GM18511 (cell line): ENCODE results near the gene SLITRK4.

Experiments used
- ATAC-seq: cut with Tn5 transposase; IDR thresholded peaks from one replicate; pipeline ENCODE4 v1.9.1; 2021; ENCODE audit warnings: mild to moderate bottlenecking, moderate library complexity; ENCODE audit not compliant: unreplicated experiment

SLITRK4 gene, protein sequence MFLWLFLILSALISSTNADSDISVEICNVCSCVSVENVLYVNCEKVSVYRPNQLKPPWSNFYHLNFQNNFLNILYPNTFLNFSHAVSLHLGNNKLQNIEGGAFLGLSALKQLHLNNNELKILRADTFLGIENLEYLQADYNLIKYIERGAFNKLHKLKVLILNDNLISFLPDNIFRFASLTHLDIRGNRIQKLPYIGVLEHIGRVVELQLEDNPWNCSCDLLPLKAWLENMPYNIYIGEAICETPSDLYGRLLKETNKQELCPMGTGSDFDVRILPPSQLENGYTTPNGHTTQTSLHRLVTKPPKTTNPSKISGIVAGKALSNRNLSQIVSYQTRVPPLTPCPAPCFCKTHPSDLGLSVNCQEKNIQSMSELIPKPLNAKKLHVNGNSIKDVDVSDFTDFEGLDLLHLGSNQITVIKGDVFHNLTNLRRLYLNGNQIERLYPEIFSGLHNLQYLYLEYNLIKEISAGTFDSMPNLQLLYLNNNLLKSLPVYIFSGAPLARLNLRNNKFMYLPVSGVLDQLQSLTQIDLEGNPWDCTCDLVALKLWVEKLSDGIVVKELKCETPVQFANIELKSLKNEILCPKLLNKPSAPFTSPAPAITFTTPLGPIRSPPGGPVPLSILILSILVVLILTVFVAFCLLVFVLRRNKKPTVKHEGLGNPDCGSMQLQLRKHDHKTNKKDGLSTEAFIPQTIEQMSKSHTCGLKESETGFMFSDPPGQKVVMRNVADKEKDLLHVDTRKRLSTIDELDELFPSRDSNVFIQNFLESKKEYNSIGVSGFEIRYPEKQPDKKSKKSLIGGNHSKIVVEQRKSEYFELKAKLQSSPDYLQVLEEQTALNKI

DNA sequence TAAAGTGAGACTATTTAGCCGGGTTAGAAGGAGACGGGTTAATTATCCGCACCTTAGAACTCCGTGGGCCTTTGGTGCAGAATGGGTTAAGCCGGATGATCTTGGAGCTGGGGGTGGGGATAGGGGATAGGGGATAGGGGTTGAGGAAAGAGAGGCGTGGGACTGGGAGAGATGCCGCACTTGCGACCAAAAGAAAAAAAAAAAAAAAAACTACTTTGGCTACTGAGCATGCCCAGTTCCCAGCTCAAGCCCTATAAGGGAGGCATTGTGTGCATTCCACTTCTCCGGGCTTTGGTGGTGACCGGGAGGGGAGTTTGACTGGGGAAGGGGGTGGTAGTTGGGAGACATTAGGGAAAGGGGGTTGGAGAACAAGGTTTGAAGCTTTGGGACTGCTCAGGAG, at the start of gene SLITRK4:
Gene SLITRK4, minus strand, starts transcription at position 187 of the 400 bp plus-strand sequence. CDS start 4,993 bp downstream, outside the sequence.
- no peak for ATAC-seq

DNA sequence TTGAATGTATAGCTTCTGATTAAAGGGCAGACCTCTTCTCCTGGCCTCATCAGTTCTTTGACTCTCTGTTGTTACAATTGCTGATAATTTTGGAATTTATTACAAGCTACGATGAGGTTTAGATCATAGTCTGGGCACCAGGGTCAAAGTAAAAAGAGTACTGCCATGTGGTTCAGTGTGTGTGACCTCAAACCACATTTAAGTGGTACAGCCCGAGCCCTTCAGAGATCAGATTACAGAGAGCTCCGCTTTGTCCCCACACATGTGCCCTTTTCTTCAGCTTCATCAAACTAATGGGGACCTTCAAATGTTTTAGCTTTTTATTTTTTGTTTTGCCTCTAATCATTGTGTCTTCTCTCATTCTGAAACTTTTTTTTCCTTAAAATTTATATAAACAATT, 47.6 kb upstream of the SLITRK4 start:
- no peak for ATAC-seq

DNA sequence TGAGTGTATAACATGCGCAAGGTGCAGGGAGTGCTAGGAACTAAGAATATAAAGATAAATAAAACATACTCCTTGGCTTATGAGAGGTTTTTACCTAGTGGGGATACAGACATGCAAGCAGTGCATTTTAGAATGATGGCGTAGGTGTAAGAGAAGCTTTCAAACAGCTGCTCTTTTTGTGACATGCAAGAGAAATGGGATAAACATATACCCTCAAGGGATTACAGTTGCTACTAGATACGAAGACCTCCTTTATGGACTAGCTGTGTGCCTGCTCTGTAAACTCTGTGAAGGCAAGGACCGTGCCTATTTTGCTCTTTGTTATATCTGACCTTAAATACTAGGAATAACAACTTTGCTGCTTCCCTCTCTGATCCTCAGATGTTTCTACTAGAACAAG, 39.0 kb upstream of the SLITRK4 start:
- ATAC-seq = no peak

DNA sequence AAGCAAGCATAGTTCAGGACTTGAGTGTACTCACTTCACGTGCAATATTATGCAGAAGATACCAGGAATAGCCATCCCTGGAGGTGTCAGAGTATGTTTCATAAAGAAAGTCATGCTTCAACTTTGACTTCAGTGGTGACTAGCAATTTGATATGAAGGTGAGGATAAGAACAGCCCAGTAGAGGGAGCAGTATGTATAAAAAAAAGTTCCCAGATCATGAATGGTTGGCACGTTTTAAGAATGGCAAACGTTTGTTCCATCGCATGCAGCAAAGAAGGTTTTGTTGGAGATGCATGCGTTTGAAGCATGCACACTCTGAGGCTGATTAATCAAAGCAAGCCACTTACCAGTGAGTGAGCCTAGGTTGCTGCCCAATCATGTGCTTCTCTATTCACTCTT, 33.5 kb upstream of the SLITRK4 start:
- no peak for ATAC-seq

DNA sequence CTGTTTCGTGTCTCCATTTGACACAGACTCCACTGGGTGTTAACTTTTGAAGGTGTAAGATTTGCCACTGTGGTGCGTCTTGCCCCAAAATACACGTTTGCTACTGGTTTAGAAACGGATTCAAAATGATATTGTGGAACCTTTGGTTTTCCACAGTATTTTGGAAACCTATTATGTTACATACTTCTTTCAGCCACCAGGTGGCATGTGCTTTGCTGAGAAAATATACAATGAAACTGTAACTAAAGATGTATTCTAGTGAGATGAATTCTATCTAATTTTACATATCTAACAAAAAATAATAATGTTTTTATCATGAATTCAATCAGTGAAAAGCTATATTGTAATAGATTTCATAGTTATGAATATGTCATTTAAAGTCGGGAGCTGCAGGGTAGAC, 28.4 kb upstream of the SLITRK4 start:
- ATAC-seq = peak; percentile 72

DNA sequence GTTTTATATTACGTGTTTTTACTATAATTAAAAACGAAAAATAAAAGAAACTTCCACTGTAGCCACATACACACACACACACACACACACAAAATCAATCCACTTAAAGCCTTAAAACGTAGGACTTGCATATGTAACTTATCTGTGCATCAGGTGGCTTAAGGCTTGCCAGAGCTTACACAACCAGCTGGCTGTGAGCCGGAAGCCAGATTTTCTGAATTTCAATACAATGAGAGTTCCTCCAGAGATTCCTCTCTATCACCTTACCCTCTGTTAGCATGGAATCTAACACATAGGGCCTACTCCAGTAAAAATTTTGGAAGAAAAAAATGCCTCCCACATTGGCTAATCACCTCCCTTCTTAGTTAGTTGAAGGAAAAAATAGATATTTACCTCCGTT, 27.9 kb upstream of the SLITRK4 start:
- ATAC-seq = no peak

DNA sequence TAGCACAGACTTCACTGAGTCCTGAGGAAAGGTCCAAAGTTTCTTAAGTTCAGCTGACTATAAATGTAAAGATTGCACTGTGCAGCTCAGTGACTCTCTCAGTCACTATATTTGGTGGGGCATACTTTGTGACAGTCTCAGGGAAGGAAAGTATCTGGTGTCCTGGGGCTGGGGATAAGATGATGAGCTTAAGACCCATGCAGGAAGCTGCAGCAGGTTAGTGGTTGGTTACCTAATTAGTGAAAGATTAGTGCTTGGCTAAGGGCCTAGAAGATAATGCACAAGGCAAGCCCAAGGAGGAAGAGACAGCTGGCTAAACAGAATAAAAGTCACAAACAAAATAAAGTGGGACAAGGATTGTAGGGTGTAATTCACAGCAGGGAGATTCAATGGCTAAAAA, 25.4 kb upstream of the SLITRK4 start:
- no peak for ATAC-seq

DNA sequence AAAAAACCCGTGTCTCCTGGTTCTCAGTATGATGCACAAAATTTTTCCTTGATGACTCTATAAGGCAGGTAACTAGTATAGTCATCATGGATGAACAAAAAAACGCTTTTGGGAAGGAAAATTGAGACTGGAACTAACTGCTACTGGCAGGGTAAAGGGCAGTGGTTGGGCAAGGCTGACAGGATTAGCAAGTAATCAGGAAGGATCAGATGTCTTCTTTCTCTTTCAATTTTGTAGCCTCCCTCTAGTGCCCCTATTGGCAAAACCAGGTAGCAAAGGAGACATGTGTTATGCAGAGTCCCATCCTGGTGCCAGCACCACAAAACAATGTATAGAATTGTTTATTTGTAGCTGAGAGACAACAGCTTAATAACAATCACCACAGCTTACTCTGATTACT, 12.8 kb upstream of the SLITRK4 start:
- ATAC-seq = no peak

DNA sequence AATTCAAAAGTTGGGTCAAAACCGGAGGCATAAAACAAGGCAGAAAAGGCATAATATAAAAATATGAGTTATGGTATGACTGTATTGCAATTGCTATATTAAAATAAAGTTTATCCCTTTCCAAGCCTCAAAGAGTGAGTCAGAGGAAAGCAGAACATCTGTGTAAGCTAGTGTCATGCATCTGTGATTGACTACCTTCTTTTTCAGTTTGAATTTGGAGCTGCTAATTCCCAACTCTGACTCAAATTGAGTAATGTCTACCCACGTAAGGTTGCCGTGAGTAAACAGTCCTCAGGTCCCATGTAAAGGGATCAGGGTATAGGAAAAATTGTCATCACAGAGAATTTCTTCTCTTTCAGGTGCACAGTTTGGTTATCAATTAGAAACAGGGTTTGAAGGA, 6.5 kb upstream of the SLITRK4 start:
- ATAC-seq = no peak

DNA sequence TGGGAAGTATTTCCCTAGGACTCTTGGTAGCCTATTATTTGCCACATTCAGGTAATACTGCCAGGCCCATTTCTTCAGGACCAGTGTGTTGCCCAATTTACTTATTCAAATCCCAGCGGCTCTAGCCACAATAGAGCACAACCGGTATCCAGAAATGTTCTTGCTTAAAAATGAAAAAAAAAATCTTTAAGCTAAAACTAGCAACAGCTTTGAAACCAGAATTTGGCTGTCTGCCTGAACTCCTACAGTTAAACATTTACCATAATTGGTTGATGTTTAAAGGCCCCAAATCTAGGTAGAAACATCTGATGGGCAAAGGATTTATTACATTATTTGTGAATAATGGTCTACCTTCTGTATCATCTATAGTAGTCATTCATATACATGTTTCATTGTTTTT, 930 bp upstream of the SLITRK4 start:
- ATAC-seq = no peak

DNA sequence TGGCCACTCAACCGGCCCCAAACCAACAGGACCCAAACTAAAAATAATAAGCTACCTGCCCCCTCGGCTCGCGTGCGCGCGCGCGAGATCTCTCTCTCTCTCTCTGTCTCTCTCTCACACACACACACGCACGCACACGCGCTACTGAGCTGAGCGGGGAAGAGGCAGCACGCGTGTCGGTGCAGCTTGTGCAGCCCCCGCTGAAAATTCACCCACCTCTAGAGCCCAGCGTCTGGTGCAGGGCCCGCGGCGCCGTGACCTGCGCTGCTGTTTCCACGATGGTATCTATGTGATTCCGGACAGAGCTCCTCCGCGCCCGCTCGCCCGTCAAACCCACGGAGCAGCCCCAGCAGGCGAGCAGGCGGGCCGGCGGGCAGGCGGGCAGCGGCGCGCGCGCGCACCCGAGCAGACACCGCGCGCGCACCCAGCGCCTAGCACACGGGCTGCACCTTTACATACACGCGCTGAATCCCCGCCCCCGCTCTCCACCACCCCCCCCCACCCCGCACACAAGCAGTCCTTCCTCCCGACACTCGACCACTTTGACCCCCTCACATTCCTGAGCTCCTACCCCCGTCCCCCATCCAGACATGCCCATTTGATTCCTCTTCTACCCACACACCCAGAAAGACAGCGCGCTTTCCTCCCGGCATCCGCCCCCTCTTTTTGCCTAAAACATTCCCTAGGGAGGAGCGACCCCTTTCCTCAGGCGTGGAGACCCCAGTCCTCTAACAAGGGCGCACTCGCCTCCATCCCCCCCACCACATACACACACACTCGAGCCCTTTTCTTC, 1.0 kb downstream of the SLITRK4 start:
- no peak for ATAC-seq

DNA sequence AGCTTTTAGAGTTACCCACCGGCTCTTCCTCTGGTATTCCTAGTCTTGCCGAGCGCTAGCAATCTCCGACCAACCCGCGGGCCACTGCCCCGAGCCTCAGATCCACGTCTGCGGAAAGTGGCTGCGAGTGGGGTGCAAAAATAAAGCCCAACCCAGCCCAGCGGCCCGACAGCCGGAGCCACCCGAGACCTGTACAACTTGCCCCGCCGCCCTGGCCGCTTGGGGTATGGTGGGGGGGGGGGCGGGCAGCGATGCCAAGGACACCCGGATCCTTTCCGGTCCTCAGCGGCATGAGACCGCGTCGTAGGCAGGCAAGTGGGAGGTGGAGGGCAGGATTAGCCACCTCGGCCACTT, 1.6 kb downstream of the SLITRK4 start:
- no peak for ATAC-seq

DNA sequence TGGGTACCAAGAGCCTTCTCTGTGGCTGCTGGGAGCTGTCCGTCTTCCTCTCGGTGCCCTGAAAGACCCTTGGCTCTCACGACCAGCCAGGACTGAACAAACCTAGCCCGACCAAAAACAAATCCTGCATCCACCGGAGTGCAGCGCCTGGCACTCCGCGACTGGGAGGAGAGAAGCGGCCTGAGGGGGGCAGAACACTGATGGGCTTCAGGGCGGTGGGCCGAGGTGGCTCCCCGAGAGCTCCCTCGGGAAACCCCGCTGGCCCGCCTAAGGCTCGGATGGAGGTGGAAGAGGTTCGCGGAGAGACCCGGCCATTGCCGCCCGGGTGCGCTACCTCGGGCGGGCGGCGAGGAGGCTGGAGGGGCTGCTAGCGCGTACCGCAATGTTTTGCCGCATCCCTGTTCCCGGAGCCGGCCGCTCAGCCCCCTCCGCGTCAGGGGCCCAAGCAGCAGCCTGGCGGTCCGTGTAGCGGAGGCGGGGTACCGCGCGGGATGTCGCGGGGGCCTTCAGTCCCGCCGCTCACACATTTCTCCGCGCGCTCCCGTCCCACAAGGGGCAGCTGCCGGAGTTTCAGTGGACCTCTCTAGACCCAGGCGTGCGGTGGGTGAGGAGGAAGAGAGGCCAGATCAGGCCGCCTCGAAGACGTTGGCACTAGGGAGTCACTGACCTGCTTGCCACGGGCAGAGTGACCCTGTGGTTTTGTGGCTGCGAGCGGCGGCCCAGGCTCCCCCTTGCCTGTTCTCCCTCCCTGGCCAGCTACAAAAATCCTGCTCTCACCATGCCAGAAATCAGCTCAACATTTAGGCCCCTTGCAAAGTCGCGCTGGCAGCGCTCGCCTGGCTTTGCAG, 2.2 kb downstream of the SLITRK4 start:
- ATAC-seq = no peak

DNA sequence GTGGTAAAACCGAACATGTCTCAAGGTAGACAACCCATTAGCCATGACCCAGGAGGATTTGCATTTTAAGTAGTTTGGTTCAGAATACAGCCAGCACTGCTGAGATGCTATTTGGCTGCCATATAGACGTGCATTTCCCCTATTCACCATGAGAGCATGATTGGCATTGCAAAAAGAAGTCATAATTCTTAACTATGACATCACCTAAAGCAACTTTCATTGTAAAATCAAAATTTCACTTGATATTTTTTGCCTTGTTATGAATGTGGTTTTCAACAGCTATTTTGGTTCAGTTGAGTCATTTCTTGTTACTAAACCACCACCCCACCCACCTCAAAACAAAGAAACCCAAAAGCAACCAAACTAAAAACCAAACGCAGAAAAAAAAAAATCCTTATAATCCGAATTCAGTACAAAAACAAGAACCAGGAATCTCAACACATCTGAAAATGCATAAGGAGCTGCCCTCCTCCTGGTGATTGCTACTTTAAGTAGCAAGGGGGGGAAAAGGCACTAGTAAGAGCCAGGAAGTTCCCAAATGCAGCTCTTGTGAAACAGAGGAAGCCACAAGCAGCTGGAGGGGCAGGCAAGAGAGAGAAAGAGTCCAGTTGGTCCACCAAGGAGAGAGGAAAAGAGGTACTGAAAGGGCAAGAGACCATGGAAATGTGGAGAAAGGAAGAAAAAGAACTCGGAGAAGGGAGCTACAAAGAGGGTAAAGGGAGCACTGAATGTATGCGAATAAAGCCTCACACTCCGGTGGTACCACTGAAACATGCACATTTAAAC, 3.1 kb downstream of the SLITRK4 start:
- no peak for ATAC-seq

DNA sequence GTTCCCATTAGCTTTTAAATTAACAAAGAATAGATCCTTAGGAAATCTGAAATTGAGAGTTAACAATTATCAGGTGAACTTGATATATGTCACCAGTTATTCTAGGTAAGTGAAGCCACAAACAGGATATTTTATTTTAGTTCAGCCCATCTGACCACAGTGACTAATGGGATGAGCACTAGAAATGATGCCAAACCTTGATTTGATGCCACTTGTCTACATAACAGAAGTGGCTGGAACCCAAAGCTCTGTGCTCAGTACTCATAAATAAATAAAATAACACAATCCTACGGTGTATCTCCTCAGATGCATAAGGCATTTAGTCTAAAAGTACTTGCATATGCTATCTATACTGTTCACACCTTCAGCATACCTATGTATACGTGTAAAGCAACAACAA, 12.2 kb downstream of the SLITRK4 start:
- no peak for ATAC-seq

DNA sequence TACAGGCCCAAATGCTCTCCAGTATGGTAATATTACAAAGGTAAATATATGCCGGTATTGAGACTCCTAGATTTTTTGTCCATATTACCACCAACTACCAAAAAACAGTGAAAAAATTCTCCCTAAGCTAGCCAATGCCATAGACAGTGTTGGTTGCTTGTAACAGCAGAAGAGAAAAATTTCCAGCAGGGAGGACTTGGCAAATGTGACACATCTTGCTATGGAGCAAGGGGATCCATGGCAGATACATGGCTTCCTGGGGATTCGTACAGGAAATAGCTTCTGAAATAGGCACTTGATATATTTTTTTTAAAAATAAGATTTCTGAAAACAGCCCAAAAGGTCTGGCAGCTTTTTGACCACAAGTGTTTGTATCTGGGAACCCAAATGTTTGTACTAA, 14.6 kb downstream of the SLITRK4 start:
- ATAC-seq = no peak

DNA sequence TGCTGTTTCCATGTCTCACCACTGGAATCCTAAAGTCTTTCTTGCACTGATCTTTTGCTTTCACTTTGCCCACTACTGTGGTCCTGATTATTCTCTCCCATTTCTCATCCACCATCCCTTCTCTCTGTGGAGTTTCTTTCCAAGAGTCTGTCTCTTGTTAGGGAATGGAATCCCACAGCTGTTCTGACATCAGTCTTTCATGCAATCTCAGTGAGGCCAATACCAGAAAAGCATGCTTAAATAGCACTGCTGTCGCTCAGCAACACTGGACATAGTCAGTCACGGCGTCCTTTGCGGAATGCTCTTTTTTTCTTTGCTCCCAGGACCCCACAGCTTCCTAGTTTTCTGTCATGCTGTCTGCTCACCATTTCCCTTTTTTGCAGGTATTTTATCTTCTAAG, 20.1 kb downstream of the SLITRK4 start:
- no peak for ATAC-seq

DNA sequence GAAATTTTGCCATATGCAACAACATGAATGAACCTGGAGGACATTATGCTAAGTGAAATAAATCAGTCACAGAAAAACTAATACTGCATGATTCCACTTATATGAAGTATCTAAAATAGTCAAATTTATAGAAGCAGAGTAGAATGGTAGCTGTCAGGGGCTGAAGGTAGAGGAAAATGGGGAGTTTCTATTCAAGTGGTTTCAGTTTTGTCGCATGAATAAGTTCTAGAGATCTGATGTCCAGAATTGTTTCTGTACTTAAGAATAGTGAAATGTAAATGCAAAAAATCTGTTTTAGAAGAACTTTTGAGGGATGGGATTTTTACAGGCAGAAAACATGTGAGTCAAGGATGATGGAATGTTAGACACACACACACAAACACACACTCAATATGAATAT, 34.1 kb downstream of the SLITRK4 start:
- no peak for ATAC-seq

DNA sequence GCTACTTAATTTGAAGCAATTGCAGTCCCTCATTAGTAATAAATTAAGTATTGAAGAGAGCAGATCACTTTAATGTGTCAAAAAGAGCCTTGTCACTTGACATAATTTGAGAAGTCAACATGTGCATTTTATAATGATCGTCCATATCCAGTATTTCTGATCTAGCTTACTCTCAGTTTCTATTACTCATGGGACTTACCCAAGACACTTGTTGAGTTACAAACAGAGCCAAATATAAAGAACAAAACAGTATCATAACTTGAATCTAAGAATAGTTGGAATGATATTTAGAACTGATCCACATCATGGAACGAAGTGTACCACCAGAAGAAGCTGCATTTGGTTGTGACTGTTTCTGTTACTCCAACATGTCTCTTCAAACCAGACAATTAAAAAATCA, 54.7 kb downstream of the SLITRK4 start:
- no peak for ATAC-seq

DNA sequence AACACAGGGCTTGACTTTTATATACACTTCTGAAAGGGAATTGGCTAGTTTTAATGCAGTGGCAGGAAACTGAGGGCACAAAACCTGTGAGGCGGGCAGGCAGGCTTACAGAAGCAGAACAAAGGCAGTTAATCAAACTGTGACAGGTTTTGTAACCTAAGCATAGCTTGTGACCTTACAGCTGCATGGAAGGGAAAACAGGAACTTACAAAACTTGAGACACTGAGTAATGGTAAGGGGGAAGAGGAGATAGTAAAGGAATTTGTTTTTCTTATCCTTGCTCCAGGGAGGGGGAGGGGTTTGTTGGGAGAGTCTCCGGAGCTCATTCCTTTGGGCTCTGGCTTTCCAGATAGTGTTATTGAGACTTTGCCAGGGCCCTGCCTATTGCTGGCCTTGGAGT, 55.6 kb downstream of the SLITRK4 start:
- no peak for ATAC-seq
